HEK293 (cell line): ENCODE measurements around the gene ABCG4.
"Not testable (repeated sequence)": the region's sequence is repeated elsewhere in the genome, so short reads cannot be mapped to it uniquely, and the experiment has no call there.

Experiments
- KLF16 ChIP-seq: fragments of 450-650 bp; formaldehyde crosslinking; IDR thresholded peaks from 2 replicates; pipeline ENCODE4 v1.5.1; 2017; ENCODE audit warnings: missing biosample characterization, missing genetic modification characterization
- MYNN ChIP-seq: fragments of 450-650 bp; formaldehyde crosslinking; IDR thresholded peaks from 2 replicates; pipeline ENCODE4 v1.5.1; 2016; ENCODE audit warnings: missing biosample characterization, missing genetic modification characterization, borderline replicate concordance
- MZF1 ChIP-seq: fragments of 450-650 bp; formaldehyde crosslinking; IDR thresholded peaks from 2 replicates; pipeline ENCODE4 v1.5.1; 2017; ENCODE audit warnings: missing biosample characterization, missing genetic modification characterization, borderline replicate concordance
- ZNF23 ChIP-seq: fragments of 450-650 bp; formaldehyde crosslinking; IDR thresholded peaks from 2 replicates; pipeline ENCODE4 v1.5.1; 2016; ENCODE audit warnings: missing biosample characterization, missing genetic modification characterization, borderline replicate concordance
- ZNF416 ChIP-seq: fragments of 450-650 bp; formaldehyde crosslinking; IDR thresholded peaks from 2 replicates; pipeline ENCODE4 v1.5.1; 2016; ENCODE audit warnings: missing biosample characterization, missing genetic modification characterization
- ZNF830 ChIP-seq: fragments of 450-650 bp; IDR thresholded peaks from 2 replicates; pipeline ENCODE4 v1.5.0; 2018; ENCODE audit warnings: missing biosample characterization, missing genetic modification characterization, low read depth, mild to moderate bottlenecking, moderate library complexity
- TF ChIP-seq, protein P1 (sequence below): fragments of 450-650 bp; formaldehyde crosslinking; IDR thresholded peaks from 2 replicates; pipeline ENCODE4 v1.5.1; 2016; ENCODE audit warnings: missing biosample characterization, missing genetic modification characterization
- TF ChIP-seq, protein P2 (sequence below): fragments of 450-650 bp; formaldehyde crosslinking; IDR thresholded peaks from 2 replicates; pipeline ENCODE4 v1.5.1; 2016; ENCODE audit warnings: missing biosample characterization, missing genetic modification characterization
- TF ChIP-seq, protein P3 (sequence below): fragments of 450-650 bp; formaldehyde crosslinking; IDR thresholded peaks from 2 replicates; pipeline ENCODE4 v1.5.1; 2016; ENCODE audit warnings: missing biosample characterization, missing genetic modification characterization, low read depth
- TF ChIP-seq, protein P4 (sequence below): sonication (generic); formaldehyde crosslinking; IDR thresholded peaks from 2 replicates; pipeline ENCODE4 v1.8.1; 2022; ENCODE audit warnings: mild to moderate bottlenecking, moderate library complexity, missing genetic modification reagents
- TF ChIP-seq, protein P5 (sequence below): fragments of 450-650 bp; formaldehyde crosslinking; IDR thresholded peaks from 2 replicates; pipeline ENCODE4 v1.5.1; 2016; ENCODE audit warnings: missing biosample characterization, missing genetic modification characterization
- TF ChIP-seq, protein P6 (sequence below): fragments of 450-650 bp; formaldehyde crosslinking; IDR thresholded peaks from 2 replicates; pipeline ENCODE4 v1.5.1; 2016; ENCODE audit warnings: missing biosample characterization, missing genetic modification characterization

DNA sequence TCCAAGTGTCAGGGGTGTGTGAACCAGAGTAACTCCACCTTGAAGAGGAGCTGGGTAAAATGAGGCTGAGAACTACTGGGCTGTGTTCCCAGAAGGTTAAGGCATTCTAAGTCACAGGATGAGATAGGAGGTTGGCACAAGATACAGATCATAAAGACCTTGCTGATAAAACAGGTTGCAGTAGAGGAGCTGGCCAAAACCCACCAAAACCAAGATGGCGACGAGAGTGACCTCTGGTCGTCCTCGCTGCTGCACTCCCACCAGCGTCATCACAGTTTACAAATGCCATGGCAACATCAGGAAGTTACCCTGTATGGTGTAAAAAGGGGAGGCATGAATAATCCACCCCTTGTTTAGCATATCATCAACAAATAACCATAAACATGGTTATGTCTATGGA, 52.4 kb downstream of the ABCG4 start:
- TF ChIP-seq, protein P1, sequence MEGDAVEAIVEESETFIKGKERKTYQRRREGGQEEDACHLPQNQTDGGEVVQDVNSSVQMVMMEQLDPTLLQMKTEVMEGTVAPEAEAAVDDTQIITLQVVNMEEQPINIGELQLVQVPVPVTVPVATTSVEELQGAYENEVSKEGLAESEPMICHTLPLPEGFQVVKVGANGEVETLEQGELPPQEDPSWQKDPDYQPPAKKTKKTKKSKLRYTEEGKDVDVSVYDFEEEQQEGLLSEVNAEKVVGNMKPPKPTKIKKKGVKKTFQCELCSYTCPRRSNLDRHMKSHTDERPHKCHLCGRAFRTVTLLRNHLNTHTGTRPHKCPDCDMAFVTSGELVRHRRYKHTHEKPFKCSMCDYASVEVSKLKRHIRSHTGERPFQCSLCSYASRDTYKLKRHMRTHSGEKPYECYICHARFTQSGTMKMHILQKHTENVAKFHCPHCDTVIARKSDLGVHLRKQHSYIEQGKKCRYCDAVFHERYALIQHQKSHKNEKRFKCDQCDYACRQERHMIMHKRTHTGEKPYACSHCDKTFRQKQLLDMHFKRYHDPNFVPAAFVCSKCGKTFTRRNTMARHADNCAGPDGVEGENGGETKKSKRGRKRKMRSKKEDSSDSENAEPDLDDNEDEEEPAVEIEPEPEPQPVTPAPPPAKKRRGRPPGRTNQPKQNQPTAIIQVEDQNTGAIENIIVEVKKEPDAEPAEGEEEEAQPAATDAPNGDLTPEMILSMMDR (tag by site-specific recombination), result not testable (repeated sequence)
- TF ChIP-seq ZNF416, ZNF830, MZF1, MYNN, KLF16, ZNF23 (tag by site-specific recombination): not testable (repeated sequence)
- TF ChIP-seq, protein P2, sequence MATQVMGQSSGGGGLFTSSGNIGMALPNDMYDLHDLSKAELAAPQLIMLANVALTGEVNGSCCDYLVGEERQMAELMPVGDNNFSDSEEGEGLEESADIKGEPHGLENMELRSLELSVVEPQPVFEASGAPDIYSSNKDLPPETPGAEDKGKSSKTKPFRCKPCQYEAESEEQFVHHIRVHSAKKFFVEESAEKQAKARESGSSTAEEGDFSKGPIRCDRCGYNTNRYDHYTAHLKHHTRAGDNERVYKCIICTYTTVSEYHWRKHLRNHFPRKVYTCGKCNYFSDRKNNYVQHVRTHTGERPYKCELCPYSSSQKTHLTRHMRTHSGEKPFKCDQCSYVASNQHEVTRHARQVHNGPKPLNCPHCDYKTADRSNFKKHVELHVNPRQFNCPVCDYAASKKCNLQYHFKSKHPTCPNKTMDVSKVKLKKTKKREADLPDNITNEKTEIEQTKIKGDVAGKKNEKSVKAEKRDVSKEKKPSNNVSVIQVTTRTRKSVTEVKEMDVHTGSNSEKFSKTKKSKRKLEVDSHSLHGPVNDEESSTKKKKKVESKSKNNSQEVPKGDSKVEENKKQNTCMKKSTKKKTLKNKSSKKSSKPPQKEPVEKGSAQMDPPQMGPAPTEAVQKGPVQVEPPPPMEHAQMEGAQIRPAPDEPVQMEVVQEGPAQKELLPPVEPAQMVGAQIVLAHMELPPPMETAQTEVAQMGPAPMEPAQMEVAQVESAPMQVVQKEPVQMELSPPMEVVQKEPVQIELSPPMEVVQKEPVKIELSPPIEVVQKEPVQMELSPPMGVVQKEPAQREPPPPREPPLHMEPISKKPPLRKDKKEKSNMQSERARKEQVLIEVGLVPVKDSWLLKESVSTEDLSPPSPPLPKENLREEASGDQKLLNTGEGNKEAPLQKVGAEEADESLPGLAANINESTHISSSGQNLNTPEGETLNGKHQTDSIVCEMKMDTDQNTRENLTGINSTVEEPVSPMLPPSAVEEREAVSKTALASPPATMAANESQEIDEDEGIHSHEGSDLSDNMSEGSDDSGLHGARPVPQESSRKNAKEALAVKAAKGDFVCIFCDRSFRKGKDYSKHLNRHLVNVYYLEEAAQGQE, result not testable (repeated sequence)
- TF ChIP-seq, protein P3, sequence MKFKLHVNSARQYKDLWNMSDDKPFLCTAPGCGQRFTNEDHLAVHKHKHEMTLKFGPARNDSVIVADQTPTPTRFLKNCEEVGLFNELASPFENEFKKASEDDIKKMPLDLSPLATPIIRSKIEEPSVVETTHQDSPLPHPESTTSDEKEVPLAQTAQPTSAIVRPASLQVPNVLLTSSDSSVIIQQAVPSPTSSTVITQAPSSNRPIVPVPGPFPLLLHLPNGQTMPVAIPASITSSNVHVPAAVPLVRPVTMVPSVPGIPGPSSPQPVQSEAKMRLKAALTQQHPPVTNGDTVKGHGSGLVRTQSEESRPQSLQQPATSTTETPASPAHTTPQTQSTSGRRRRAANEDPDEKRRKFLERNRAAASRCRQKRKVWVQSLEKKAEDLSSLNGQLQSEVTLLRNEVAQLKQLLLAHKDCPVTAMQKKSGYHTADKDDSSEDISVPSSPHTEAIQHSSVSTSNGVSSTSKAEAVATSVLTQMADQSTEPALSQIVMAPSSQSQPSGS (tag by site-specific recombination), result not testable (repeated sequence)
- TF ChIP-seq, protein P4, sequence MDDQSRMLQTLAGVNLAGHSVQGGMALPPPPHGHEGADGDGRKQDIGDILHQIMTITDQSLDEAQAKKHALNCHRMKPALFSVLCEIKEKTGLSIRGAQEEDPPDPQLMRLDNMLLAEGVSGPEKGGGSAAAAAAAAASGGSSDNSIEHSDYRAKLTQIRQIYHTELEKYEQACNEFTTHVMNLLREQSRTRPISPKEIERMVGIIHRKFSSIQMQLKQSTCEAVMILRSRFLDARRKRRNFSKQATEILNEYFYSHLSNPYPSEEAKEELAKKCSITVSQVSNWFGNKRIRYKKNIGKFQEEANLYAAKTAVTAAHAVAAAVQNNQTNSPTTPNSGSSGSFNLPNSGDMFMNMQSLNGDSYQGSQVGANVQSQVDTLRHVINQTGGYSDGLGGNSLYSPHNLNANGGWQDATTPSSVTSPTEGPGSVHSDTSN (CRISPR knock-in tag), result not testable (repeated sequence)
- TF ChIP-seq, protein P5, sequence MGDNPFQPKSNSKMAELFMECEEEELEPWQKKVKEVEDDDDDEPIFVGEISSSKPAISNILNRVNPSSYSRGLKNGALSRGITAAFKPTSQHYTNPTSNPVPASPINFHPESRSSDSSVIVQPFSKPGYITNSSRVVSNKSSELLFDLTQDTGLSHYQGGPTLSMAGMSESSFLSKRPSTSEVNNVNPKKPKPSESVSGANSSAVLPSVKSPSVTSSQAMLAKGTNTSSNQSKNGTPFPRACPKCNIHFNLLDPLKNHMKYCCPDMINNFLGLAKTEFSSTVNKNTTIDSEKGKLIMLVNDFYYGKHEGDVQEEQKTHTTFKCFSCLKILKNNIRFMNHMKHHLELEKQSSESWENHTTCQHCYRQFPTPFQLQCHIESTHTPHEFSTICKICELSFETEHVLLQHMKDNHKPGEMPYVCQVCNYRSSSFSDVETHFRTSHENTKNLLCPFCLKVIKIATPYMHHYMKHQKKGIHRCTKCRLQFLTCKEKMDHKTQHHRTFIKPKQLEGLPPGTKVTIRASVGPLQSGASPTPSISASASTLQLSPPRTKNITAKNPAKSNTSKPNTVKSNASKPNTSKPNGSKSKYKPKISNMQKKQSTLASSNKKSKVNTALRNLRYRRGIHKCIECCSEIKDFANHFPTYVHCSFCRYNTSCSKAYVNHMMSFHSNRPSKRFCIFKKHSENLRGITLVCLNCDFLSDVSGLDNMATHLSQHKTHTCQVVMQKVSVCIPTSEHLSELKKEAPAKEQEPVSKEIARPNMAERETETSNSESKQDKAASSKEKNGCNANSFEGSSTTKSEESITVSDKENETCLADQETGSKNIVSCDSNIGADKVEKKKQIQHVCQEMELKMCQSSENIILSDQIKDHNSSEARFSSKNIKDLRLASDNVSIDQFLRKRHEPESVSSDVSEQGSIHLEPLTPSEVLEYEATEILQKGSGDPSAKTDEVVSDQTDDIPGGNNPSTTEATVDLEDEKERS (tag by site-specific recombination), result not testable (repeated sequence)
- TF ChIP-seq, protein P6, sequence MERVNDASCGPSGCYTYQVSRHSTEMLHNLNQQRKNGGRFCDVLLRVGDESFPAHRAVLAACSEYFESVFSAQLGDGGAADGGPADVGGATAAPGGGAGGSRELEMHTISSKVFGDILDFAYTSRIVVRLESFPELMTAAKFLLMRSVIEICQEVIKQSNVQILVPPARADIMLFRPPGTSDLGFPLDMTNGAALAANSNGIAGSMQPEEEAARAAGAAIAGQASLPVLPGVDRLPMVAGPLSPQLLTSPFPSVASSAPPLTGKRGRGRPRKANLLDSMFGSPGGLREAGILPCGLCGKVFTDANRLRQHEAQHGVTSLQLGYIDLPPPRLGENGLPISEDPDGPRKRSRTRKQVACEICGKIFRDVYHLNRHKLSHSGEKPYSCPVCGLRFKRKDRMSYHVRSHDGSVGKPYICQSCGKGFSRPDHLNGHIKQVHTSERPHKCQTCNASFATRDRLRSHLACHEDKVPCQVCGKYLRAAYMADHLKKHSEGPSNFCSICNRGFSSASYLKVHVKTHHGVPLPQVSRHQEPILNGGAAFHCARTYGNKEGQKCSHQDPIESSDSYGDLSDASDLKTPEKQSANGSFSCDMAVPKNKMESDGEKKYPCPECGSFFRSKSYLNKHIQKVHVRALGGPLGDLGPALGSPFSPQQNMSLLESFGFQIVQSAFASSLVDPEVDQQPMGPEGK (tag by site-specific recombination), result not testable (repeated sequence)
